ENCODE measurements around the gene TSPAN9. TPM values are rescaled to one million over a fixed set of nuclear protein-coding genes. Genes with fewer than 3 reads are reported as not detected.

The TSPAN9 gene
- total RNA-seq, 1 experiment from 2014 or later, result 9.6 TPM

DNA sequence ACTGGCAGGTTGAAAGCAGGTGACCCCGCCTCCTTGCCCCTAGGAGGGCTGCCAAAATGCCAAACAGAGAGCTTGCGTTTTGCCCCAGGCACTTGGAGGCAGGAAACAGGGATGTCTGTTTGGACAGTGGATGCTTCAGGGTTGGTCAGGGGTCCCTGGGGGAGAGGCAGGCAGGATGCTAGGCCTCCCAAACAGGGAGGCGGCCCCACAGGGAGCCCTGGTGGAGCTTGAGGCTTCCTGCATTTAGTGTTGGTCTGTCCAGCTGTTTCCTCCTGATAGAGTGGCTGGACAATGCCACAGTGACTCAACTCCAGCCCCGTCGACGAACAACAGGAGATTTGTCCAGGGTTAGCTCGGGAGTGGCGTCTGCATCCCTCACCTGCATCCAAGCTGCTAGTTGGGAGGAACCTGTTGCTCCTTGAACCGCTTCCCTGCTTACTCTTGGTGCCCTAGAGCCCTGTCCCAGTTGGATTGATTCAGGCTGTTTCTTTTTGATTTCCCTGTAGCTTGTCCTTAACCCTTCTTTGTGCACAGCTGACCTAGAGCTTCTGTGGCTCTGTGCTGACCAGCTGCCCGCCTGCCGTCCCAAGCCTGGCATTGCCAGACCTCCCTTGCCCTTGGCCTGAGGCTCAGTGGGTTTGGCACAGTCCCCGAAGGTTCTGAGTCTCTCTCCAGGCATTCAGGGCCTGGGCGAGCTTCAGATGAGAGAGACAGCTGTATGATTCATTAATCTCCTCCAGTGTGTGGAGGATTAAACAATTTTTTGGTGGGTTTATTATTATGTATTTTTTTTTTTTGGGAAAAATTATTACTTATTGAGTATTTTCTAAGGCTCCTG lies 45.9 kb downstream of the TSPAN9 start:
- Histone ChIP-seq H4K20me1 (ENCODE audit: insufficient read depth) (no peaks in the 10 kb centered on the region), H3K27me3 (ENCODE audit: insufficient read depth, low read depth) (no peaks in the 10 kb centered on the region), H3K4me2 (no peak overlapping the region), H3K4me3 (no peak overlapping the region), H3K27ac (no peak overlapping the region), H3K36me3 (ENCODE audit: low read depth) (no peaks in the 10 kb centered on the region), H3K4me1 (replicated peaks; ENCODE audit: insufficient read depth) (no peaks in the 10 kb centered on the region; the same call in 1 of the 2 replicates), H2AFZ (no peak overlapping the region), H3K9me3 (ENCODE audit: insufficient read depth, low read depth) (no peaks in the 10 kb centered on the region), H3F3A (ENCODE audit: insufficient read depth, low read depth) (no peaks in the 10 kb centered on the region), H3K79me2 (ENCODE audit: low read depth) (no peaks in the 10 kb centered on the region), H3K9me2 (ENCODE audit: insufficient read depth) (no peaks in the 10 kb centered on the region)
- no peak for TF ChIP-seq EZH2 (IDR thresholded peaks at IDR 0.05; ENCODE audit: low read depth)
- TF ChIP-seq, protein P1, sequence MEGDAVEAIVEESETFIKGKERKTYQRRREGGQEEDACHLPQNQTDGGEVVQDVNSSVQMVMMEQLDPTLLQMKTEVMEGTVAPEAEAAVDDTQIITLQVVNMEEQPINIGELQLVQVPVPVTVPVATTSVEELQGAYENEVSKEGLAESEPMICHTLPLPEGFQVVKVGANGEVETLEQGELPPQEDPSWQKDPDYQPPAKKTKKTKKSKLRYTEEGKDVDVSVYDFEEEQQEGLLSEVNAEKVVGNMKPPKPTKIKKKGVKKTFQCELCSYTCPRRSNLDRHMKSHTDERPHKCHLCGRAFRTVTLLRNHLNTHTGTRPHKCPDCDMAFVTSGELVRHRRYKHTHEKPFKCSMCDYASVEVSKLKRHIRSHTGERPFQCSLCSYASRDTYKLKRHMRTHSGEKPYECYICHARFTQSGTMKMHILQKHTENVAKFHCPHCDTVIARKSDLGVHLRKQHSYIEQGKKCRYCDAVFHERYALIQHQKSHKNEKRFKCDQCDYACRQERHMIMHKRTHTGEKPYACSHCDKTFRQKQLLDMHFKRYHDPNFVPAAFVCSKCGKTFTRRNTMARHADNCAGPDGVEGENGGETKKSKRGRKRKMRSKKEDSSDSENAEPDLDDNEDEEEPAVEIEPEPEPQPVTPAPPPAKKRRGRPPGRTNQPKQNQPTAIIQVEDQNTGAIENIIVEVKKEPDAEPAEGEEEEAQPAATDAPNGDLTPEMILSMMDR (conservative IDR thresholded peaks at IDR 0.05), result no peak; the same call in 1 of the 2 replicates
- intact Hi-C loops (cut with micrococcal nuclease; ENCODE audit: unreplicated experiment), result no loop called here
- no TSS peak for BruUV-seq (replicated peaks)
- peak; percentile 29 to 47 for DNase-seq
- CTCF ChIA-PET, result no interaction called here
- POLR2A ChIA-PET (ENCODE audit: unreplicated experiment), result no interaction called here

DNA sequence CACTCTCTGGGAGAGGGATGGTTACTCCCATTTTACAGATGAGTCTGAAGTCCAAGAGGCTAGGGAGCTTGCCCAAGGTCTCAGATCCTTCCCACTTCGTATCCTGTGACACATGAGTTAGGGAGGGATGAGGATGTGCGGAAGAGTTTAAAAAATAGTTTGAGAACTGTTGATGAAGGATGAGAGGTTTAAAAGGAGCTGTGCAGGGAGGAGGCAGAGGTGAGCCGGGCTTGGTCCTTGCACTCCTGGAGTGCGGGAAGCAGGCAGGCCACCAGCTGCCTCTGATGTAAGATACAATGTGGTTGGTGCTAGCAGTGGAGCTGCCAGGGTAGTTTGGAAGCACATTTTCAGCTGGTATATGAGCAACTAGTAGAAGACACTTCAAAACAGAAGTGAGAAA lies 46.5 kb downstream of the TSPAN9 start:
- CTCF ChIA-PET, result no interaction called here

DNA sequence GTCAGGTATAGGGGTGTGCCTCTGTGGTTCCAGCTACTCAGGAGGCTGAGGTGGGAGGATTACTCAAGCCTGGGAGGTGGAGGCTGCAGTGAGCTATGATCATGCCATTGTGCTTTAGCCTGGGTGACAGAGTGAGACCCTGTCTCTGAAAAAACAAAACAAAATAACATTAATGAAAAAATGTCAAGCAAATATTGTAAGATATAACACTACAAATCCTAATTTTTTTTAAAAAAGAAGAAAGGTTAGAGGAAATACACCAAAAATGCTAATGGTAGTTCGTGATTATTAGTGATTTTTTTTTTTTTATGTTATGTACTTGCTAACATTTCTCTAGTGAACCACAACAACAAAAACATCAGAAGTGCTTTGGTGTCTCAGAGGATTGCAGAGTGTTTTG lies 47.7 kb downstream of the TSPAN9 start:
- Histone ChIP-seq H3K79me2 (ENCODE audit: low read depth) (no peaks in the 10 kb centered on the region), H3K4me1 (replicated peaks; ENCODE audit: insufficient read depth) (no peaks in the 10 kb centered on the region; the same call in 1 of the 2 replicates), H3K9me2 (ENCODE audit: insufficient read depth) (no peaks in the 10 kb centered on the region), H4K20me1 (ENCODE audit: insufficient read depth) (no peaks in the 10 kb centered on the region), H3K27me3 (ENCODE audit: insufficient read depth, low read depth) (no peaks in the 10 kb centered on the region), H3K27ac (no peak overlapping the region), H3K9me3 (ENCODE audit: insufficient read depth, low read depth) (no peaks in the 10 kb centered on the region), H2AFZ (no peak overlapping the region), H3K36me3 (ENCODE audit: low read depth) (no peaks in the 10 kb centered on the region), H3K4me3 (no peak overlapping the region), H3K4me2 (no peak overlapping the region), H3F3A (ENCODE audit: insufficient read depth, low read depth) (no peaks in the 10 kb centered on the region)
- intact Hi-C loops (cut with micrococcal nuclease; ENCODE audit: unreplicated experiment), result no loop called here
- POLR2A ChIA-PET (ENCODE audit: unreplicated experiment), result no interaction called here
- no peak for TF ChIP-seq EZH2 (IDR thresholded peaks at IDR 0.05; ENCODE audit: low read depth)
- TF ChIP-seq, protein P1 (conservative IDR thresholded peaks at IDR 0.05), result no peak
- BruUV-seq (replicated peaks), result no TSS peak
- DNase-seq, result no peak
- CTCF ChIA-PET, result no interaction called here

More for the DNA sequence above, 46.5 kb downstream of the TSPAN9 start:
- no peaks in the 10 kb centered on the region; the same call in 1 of the 2 replicates for H3K4me1 ChIP-seq (replicated peaks; ENCODE audit: insufficient read depth)
- no peak overlapping the region for H3K4me2 ChIP-seq
- no peaks in the 10 kb centered on the region for H3K79me2 ChIP-seq (ENCODE audit: low read depth)
- no peak for DNase-seq
- no peaks in the 10 kb centered on the region for H3K36me3 ChIP-seq (ENCODE audit: low read depth)
- H3K27ac ChIP-seq, result no peak overlapping the region
- POLR2A ChIA-PET (ENCODE audit: unreplicated experiment), result no interaction called here
- H2AFZ ChIP-seq, result no peak overlapping the region
- H3K9me2 ChIP-seq (ENCODE audit: insufficient read depth), result no peaks in the 10 kb centered on the region
- H3K9me3 ChIP-seq (ENCODE audit: insufficient read depth, low read depth), result no peaks in the 10 kb centered on the region
- H3K27me3 ChIP-seq (ENCODE audit: insufficient read depth, low read depth), result no peaks in the 10 kb centered on the region
- H4K20me1 ChIP-seq (ENCODE audit: insufficient read depth), result no peaks in the 10 kb centered on the region
- intact Hi-C loops (cut with micrococcal nuclease; ENCODE audit: unreplicated experiment), result no loop called here
- BruUV-seq (replicated peaks), result no TSS peak
- TF ChIP-seq EZH2 (IDR thresholded peaks at IDR 0.05; ENCODE audit: low read depth), result no peak
- TF ChIP-seq, protein P1 (conservative IDR thresholded peaks at IDR 0.05), result no peak
- H3F3A ChIP-seq (ENCODE audit: insufficient read depth, low read depth), result no peaks in the 10 kb centered on the region
- no peak overlapping the region for H3K4me3 ChIP-seq
